Ramos (cell line): ENCODE results near the gene ISG20L2.

ENCODE experiments used
- in situ Hi-C: fragments of 300-500 bp; cut with MboI; formaldehyde crosslinking; loops from one replicate; pipeline ENCODE4 v1.14.3; 2022; ENCODE audit warnings: low sequenced_read_pairs; ENCODE audit not compliant: unreplicated experiment

Gene ISG20L2

DNA sequence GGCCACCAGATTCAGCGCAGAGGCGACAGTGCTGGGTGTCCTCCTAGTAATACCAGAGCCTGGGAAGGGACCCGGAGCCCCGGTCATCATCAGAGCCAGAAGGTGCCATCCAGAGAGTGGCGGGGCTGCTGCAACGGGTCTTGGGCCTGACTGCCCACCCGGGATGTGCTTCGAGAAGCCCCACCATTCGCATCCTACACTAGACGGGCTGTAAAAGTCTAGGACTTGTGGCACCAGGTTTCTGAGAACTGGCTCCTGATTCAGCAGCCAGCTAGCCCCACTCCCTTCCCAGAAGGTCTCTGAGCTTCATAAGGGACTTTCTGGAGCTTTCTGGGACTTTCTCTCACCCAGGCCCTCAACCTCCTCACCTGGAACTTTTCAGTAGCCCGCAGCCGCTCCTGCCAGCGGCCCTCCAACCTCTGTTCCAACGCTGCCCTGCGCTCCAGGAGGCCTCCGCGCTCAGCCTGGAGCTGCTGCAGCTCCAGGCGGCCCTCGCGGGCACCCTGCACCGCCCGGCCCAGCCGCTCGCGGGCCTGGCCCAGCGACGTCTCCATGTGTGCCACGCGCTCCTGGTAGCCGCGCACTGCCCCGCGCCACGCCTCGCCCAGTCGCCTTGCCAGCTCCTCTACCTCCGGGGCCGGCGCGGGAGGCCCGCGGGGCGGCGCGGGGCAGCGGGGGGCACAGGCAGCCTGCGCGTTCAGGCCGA lies 52.3 kb downstream of the ISG20L2 start:
- in situ Hi-C loops, result no loop called here

DNA sequence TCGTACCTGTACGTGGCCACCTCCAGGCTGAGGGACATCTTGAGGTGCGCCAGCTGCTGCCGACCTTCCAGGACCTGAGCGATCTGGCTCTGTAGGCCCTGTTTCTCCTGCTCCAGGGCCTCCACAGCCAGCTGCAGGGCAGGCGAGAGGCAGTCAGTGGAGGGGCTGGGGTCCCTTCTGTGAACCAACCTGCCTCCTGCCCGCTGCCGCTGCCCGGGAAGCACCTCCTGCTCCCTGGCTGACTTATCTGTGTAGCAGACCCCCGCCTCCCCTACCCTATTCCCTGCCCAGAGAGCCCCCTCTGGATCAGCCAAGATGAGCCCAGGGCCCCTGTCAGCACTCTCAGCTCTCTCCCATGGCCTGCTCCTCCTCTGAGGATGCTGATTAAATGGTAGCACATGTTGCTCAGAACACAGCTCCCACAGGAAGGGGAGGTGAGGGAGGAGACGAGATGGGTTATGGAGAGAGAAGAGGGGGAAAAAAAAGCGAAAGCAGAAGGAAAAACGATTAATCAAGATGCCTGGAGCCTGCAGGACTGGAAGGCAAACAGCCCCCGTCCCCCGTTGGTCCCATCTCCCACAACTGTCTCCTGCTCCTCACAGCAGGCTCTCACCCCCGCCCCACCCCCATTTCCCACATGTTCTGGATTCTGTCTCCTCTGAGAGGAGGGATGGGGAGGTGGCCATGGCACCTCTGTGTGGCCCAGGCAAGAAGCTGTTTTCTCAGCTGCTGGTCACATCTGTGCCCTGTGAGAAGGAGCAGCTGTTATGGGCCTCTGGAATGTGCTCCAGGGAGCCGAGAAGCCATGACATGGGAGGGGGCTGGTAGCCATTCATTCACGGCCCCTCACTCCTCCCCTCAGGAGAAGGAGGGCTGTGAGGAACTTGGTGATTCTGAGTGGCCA lies 53.1 kb downstream of the ISG20L2 start:
- in situ Hi-C loops, result no loop called here

DNA sequence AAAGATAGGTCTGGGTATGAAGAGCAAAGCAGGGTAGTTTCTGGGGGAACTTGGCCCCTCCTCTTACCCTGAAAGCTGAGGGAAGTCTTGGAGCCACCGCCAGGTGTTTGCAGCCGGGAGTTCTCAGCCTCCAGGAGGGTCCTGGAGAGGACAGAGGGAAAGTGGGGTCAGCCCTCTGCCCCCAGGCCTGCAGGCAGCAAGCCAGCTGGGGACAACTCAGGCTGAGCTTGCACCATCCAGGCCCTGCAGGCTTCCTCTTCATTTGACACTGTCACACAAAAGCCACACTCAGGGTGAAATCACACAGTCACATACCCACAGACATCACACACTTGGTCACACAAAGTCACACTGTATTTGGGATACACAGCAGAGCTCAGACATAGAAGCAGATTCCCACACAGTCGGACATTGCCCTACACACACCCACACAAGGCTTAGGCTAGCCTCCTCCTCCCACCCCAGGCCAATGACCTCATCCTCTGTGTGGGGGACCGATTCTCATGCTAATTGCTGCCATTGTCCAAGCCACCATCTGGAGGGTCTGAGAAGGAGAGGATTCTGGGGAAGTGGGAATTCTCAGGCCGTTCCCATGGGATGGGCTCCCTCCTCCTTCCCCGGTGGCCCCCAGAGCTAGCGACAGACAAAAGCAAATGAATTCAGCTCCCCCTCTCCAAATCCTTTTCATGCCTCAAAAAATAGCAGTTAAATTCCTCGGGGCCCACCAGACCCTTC lies 55.0 kb downstream of the ISG20L2 start:
- in situ Hi-C loops, result no loop called here
